ENCODE measurements around the gene ATXN3L.

DNA sequence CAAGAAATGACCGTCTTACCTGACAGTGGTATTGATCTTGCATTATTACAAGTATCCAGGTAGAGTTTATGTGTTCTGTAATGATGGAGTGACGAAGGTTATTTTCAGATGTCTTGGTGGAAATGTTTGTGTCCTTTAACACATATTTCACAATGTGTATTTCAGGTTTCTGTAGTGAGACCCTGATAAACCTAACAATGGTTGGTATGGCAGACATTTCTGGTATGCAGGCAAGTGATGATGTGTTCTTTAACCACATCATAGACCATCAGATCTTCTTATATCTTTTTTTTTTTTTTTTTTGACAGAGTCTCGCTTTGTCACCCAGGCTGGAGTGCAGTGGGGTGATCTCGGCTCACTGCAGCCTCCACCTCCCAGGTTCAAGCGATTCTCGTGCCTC lies 14.6 kb upstream of the ATXN3L start:
- TF ChIP-seq SP1 (IDR thresholded peaks at IDR 0.05; ENCODE audit: low read depth, low read length) (no peak), RAD21 (IDR thresholded peaks at IDR 0.05 in 1 of 2, conservative IDR thresholded peaks at IDR 0.05 in 1 of 2; ENCODE audit: low read depth in 2 of 2, low read length in 2 of 2) (no peak), POLR2AphosphoS5 (IDR thresholded peaks at IDR 0.05; ENCODE audit: low read depth, low read length) (no peak), CTBP2 (IDR thresholded peaks at IDR 0.05; ENCODE audit: borderline replicate concordance, insufficient read depth, insufficient read length, low read length) (no peak), CEBPB (IDR thresholded peaks at IDR 0.05; ENCODE audit: low read depth, low read length) (no peak), POLR2A (IDR thresholded peaks at IDR 0.05; ENCODE audit: control extremely low read depth in 1 of 2, low read depth in 2 of 2, low read length in 2 of 2) (no peak)
- TF ChIP-seq, protein P1, sequence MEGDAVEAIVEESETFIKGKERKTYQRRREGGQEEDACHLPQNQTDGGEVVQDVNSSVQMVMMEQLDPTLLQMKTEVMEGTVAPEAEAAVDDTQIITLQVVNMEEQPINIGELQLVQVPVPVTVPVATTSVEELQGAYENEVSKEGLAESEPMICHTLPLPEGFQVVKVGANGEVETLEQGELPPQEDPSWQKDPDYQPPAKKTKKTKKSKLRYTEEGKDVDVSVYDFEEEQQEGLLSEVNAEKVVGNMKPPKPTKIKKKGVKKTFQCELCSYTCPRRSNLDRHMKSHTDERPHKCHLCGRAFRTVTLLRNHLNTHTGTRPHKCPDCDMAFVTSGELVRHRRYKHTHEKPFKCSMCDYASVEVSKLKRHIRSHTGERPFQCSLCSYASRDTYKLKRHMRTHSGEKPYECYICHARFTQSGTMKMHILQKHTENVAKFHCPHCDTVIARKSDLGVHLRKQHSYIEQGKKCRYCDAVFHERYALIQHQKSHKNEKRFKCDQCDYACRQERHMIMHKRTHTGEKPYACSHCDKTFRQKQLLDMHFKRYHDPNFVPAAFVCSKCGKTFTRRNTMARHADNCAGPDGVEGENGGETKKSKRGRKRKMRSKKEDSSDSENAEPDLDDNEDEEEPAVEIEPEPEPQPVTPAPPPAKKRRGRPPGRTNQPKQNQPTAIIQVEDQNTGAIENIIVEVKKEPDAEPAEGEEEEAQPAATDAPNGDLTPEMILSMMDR (IDR thresholded peaks at IDR 0.05; ENCODE audit: control extremely low read depth in 1 of 3, insufficient read depth in 1 of 3, low read depth in 1 of 3, low read length in 3 of 3), result no peak
- TF ChIP-seq, protein P2, sequence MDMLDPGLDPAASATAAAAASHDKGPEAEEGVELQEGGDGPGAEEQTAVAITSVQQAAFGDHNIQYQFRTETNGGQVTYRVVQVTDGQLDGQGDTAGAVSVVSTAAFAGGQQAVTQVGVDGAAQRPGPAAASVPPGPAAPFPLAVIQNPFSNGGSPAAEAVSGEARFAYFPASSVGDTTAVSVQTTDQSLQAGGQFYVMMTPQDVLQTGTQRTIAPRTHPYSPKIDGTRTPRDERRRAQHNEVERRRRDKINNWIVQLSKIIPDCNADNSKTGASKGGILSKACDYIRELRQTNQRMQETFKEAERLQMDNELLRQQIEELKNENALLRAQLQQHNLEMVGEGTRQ (IDR thresholded peaks at IDR 0.05; ENCODE audit: low read length), result no peak
